Activated B cell treated with CpG ODN at 0.5 μM for 24 hours (primary cell): ENCODE results near the gene P2RY6. TPM values are rescaled to one million over a fixed set of nuclear protein-coding genes. Genes with fewer than 3 reads are reported as not detected.

Experiments
- ATAC-seq: fragments of 200-7000 bp; cut with Tn5 transposase; one replicate; pipeline ENCODE4 v1.10.0; 2021; ENCODE audit warnings: low read depth, mild to moderate bottlenecking, moderate library complexity
- CTCF ChIA-PET: fragments of 350-600 bp; sonication (Branson Sonifier 250); formaldehyde crosslinking; loops from one replicate; lab custom pipeline; 2021; ENCODE audit warnings: antibody characterized with exemption; lab: Charles Lee
- POLR2A ChIA-PET: fragments of 350-600 bp; sonication (Branson Sonifier 250); formaldehyde crosslinking; loops from one replicate; lab custom pipeline; 2021; ENCODE audit warnings: antibody characterized with exemption; lab: Charles Lee
- DNase-seq: peaks from one replicate; pipeline ENCODE4 v3.0.0; 2022
- H3K27ac Mint-ChIP-seq: one replicate; pipeline ENCODE4 v1.8.0; 2020; ENCODE audit warnings: mixed read lengths
- H3K27me3 Mint-ChIP-seq: one replicate; pipeline ENCODE4 v1.8.0; 2021; ENCODE audit warnings: mixed read lengths
- H3K36me3 Mint-ChIP-seq: one replicate; pipeline ENCODE4 v1.8.0; 2021; ENCODE audit warnings: low read depth, mixed read lengths
- H3K4me1 Mint-ChIP-seq: one replicate; pipeline ENCODE4 v1.8.0; 2021; ENCODE audit warnings: mixed read lengths
- H3K4me3 Mint-ChIP-seq: one replicate; pipeline ENCODE4 v1.8.0; 2020; ENCODE audit warnings: mild to moderate bottlenecking, mixed read lengths
- H3K9me3 Mint-ChIP-seq: one replicate; pipeline ENCODE4 v1.8.0; 2020; ENCODE audit warnings: mixed read lengths
- CTCF ChIP-seq: fragments of 200-600 bp; IDR thresholded peaks from one replicate; pipeline ENCODE4 v1.8.0; 2022; ENCODE audit warnings: antibody characterized with exemption, mild to moderate bottlenecking
- intact Hi-C: fragments of 100-400 bp; cut with micrococcal nuclease; formaldehyde crosslinking; loops from one replicate; pipeline ENCODE4 v1.15.1; 2024
- total RNA-seq: library from RNA; stranded (reverse); gene quantifications from 2 replicates; pipeline ENCODE4 v1.2.3, GENCODE V29; 2022

Gene P2RY6
- total RNA-seq, 1 donor from 2014 or later, result 0.22 TPM

GRCh38 chr11:73245461-73245860, 26.7 kb upstream of the P2RY6 start:
- Mint-ChIP-seq H3K4me3 (no peak overlapping the region), H3K27ac (no peak overlapping the region), H3K9me3 (no peaks in the 10 kb centered on the region), H3K4me1 (peaks cover 7% of the 10 kb centered on the region), H3K27me3 (no peaks in the 10 kb centered on the region), H3K36me3 (no peaks in the 10 kb centered on the region)
- DNase-seq (no peak), ATAC-seq (no peak)
- POLR2A ChIA-PET, result no interaction called here
- intact Hi-C loops, result no loop called here
- CTCF ChIA-PET, result interaction anchor here (1.4 to 7.2 kb wide), 3 partner anchors 56 to 67 kb away, joined by 3 to 87 read pairs (median 15); no protein-coding TSS in a partner anchor
- no peak for TF ChIP-seq CTCF

DNA sequence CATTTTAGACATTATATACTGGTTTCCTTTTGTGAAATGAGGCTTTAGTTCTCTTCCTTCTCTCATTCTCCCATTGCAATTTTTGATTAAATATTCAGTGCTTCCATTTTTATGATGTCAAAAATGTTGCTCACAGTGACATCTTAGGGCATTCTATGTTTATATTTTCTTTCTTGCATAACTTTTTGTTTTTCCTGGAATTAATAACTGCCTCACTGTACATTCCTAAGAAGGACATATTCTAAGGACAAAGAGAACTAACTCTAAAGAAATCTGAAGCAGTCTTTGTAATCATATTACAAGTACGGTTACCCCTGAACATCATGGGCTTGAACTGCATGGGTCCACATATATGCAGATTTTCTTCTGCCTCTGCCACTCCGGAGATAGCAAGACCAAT, 25.8 kb upstream of the P2RY6 start:
- no peak for ATAC-seq
- no peaks in the 10 kb centered on the region for H3K36me3 Mint-ChIP-seq
- POLR2A ChIA-PET, result no interaction called here
- intact Hi-C loops, result no loop called here
- no peak for TF ChIP-seq CTCF
- peaks cover 7% of the 10 kb centered on the region for H3K4me1 Mint-ChIP-seq
- CTCF ChIA-PET, result no interaction called here
- H3K9me3 Mint-ChIP-seq, result no peaks in the 10 kb centered on the region
- no peak for DNase-seq
- H3K27ac Mint-ChIP-seq, result no peak overlapping the region
- no peaks in the 10 kb centered on the region for H3K27me3 Mint-ChIP-seq
- no peak overlapping the region for H3K4me3 Mint-ChIP-seq

- ChIA-PET POLR2A (interaction anchor here (1.1 kb wide), 1 partner anchor 40 kb away, joined by 3 read pairs; no protein-coding TSS in a partner anchor), CTCF (interaction anchor here (1.2 kb wide), 1 partner anchor 61 kb away, joined by 3 read pairs; no protein-coding TSS in a partner anchor)
- Mint-ChIP-seq H3K27me3 (no peaks in the 10 kb centered on the region), H3K27ac (no peak overlapping the region), H3K4me1 (peaks cover 2% of the 10 kb centered on the region), H3K36me3 (no peaks in the 10 kb centered on the region), H3K4me3 (no peak overlapping the region), H3K9me3 (no peaks in the 10 kb centered on the region)
- TF ChIP-seq CTCF, result no peak
- intact Hi-C loops, result no loop called here
- DNase-seq (no peak), ATAC-seq (no peak)
Measured at GRCh38 chr11:73248526-73249185, 23.5 kb upstream of the P2RY6 start.

DNA sequence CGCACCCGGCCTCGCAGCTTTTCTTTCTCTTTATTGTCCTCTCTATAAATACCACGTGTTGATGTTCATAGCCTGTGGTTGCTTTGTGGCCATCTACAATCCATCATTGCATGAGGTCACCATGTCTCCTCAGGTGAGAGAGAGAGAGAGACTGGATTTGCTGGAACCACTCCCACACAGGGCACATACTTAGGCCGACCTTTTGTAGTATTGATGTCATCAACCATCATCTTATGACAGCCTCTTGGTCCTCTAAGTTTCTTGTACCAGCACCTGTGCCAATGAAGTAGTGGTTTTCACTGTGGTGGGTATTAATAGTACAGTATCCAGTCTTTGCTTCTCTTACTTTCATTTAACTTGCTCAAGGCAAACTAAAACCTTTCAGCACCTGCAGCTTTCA, 22.8 kb upstream of the P2RY6 start:
- Mint-ChIP-seq H3K4me1 (peaks cover 2% of the 10 kb centered on the region), H3K27ac (no peak overlapping the region), H3K27me3 (no peaks in the 10 kb centered on the region), H3K4me3 (no peak overlapping the region), H3K9me3 (no peaks in the 10 kb centered on the region), H3K36me3 (no peaks in the 10 kb centered on the region)
- CTCF ChIA-PET, result interaction anchor here (1.2 kb wide), 1 partner anchor 62 kb away, joined by 3 read pairs; no protein-coding TSS in a partner anchor
- POLR2A ChIA-PET, result interaction anchor here (1.1 kb wide), 1 partner anchor 39 kb away, joined by 3 read pairs; no protein-coding TSS in a partner anchor
- no peak for DNase-seq
- intact Hi-C loops, result no loop called here
- ATAC-seq, result peak; percentile 21
- no peak for TF ChIP-seq CTCF

GRCh38 chr11:73249853-73250783, 22.0 kb upstream of the P2RY6 start:
- ChIA-PET CTCF (no interaction called here), POLR2A (no interaction called here)
- DNase-seq, result no peak
- intact Hi-C loops, result no loop called here
- peaks cover 2% of the 10 kb centered on the region for H3K4me1 Mint-ChIP-seq
- H3K9me3 Mint-ChIP-seq, result no peaks in the 10 kb centered on the region
- TF ChIP-seq CTCF, result no peak
- H3K4me3 Mint-ChIP-seq, result no peak overlapping the region
- peak overlapping the region; percentile 7 for H3K27ac Mint-ChIP-seq
- no peaks in the 10 kb centered on the region for H3K27me3 Mint-ChIP-seq
- H3K36me3 Mint-ChIP-seq, result no peaks in the 10 kb centered on the region
- ATAC-seq, result no peak
